ENCODE results near the gene C14orf119. TPM values are rescaled to one million over a fixed set of nuclear protein-coding genes. Genes with fewer than 3 reads are reported as not detected.

The C14orf119 gene
- total RNA-seq, 1 donor from 2014 or later: 40.3 TPM

- TF ChIP-seq CTCF (IDR thresholded peaks at IDR 0.05; ENCODE audit: partially characterized antibody, unreplicated experiment): no peak
- no peaks in the 10 kb centered on the region for H3K4me1 Mint-ChIP-seq (ENCODE audit: low read depth, unreplicated experiment)
- H3K9me3 Mint-ChIP-seq (ENCODE audit: unreplicated experiment): no peaks in the 10 kb centered on the region
- no peak overlapping the region for H3K27ac Mint-ChIP-seq (ENCODE audit: unreplicated experiment)
- peaks cover 2% of the 10 kb centered on the region for H3K27me3 Mint-ChIP-seq (ENCODE audit: unreplicated experiment)
- no peaks in the 10 kb centered on the region for H3K36me3 Mint-ChIP-seq (ENCODE audit: unreplicated experiment)
- no peak for DNase-seq
- H3K4me3 Mint-ChIP-seq (ENCODE audit: unreplicated experiment): no peak overlapping the region
Observed at GRCh38 chr14:23137813-23138535, 42.7 kb downstream of the C14orf119 start.

- Mint-ChIP-seq H3K9me3 (ENCODE audit: unreplicated experiment) (no peaks in the 10 kb centered on the region), H3K27me3 (ENCODE audit: unreplicated experiment) (peaks cover 2% of the 10 kb centered on the region), H3K4me1 (ENCODE audit: low read depth, unreplicated experiment) (no peaks in the 10 kb centered on the region), H3K4me3 (ENCODE audit: unreplicated experiment) (no peak overlapping the region), H3K27ac (ENCODE audit: unreplicated experiment) (no peak overlapping the region), H3K36me3 (ENCODE audit: unreplicated experiment) (no peaks in the 10 kb centered on the region)
- no peak for DNase-seq
- TF ChIP-seq CTCF (IDR thresholded peaks at IDR 0.05; ENCODE audit: partially characterized antibody, unreplicated experiment): no peak
Observed at GRCh38 chr14:23139874-23140273, 44.6 kb downstream of the C14orf119 start.

- no peak overlapping the region for H3K27ac Mint-ChIP-seq (ENCODE audit: unreplicated experiment)
- H3K27me3 Mint-ChIP-seq (ENCODE audit: unreplicated experiment): peaks cover 2% of the 10 kb centered on the region
- no peaks in the 10 kb centered on the region for H3K9me3 Mint-ChIP-seq (ENCODE audit: unreplicated experiment)
- DNase-seq: no peak
- H3K36me3 Mint-ChIP-seq (ENCODE audit: unreplicated experiment): no peaks in the 10 kb centered on the region
- no peaks in the 10 kb centered on the region for H3K4me1 Mint-ChIP-seq (ENCODE audit: low read depth, unreplicated experiment)
- no peak for TF ChIP-seq CTCF (IDR thresholded peaks at IDR 0.05; ENCODE audit: partially characterized antibody, unreplicated experiment)
- no peak overlapping the region for H3K4me3 Mint-ChIP-seq (ENCODE audit: unreplicated experiment)
Observed at GRCh38 chr14:23140371-23140770, 45.1 kb downstream of the C14orf119 start.

GRCh38 chr14:23141706-23142444 is 46.6 kb downstream of the C14orf119 start:
- H3K36me3 Mint-ChIP-seq (ENCODE audit: unreplicated experiment): no peaks in the 10 kb centered on the region
- H3K27ac Mint-ChIP-seq (ENCODE audit: unreplicated experiment): no peak overlapping the region
- no peak for DNase-seq
- H3K4me3 Mint-ChIP-seq (ENCODE audit: unreplicated experiment): no peak overlapping the region
- H3K4me1 Mint-ChIP-seq (ENCODE audit: low read depth, unreplicated experiment): no peaks in the 10 kb centered on the region
- H3K9me3 Mint-ChIP-seq (ENCODE audit: unreplicated experiment): no peaks in the 10 kb centered on the region
- peaks cover 3% of the 10 kb centered on the region for H3K27me3 Mint-ChIP-seq (ENCODE audit: unreplicated experiment)
- no peak for TF ChIP-seq CTCF (IDR thresholded peaks at IDR 0.05; ENCODE audit: partially characterized antibody, unreplicated experiment)

- H3K36me3 Mint-ChIP-seq (ENCODE audit: unreplicated experiment): no peaks in the 10 kb centered on the region
- DNase-seq: no peak
- no peak for TF ChIP-seq CTCF (IDR thresholded peaks at IDR 0.05; ENCODE audit: partially characterized antibody, unreplicated experiment)
- H3K4me1 Mint-ChIP-seq (ENCODE audit: low read depth, unreplicated experiment): no peaks in the 10 kb centered on the region
- no peaks in the 10 kb centered on the region for H3K9me3 Mint-ChIP-seq (ENCODE audit: unreplicated experiment)
- H3K4me3 Mint-ChIP-seq (ENCODE audit: unreplicated experiment): no peak overlapping the region
- peaks cover 3% of the 10 kb centered on the region for H3K27me3 Mint-ChIP-seq (ENCODE audit: unreplicated experiment)
- no peak overlapping the region for H3K27ac Mint-ChIP-seq (ENCODE audit: unreplicated experiment)
Observed at GRCh38 chr14:23142826-23143225, 47.5 kb downstream of the C14orf119 start.
